ENCODE data around the gene TEKT5. TPM values are rescaled to one million over a fixed set of nuclear protein-coding genes. Genes with fewer than 3 reads are reported as not detected.

TEKT5 gene
- total and polyA plus RNA-seq, 4 experiments from 2014 or later: not detected

DNA sequence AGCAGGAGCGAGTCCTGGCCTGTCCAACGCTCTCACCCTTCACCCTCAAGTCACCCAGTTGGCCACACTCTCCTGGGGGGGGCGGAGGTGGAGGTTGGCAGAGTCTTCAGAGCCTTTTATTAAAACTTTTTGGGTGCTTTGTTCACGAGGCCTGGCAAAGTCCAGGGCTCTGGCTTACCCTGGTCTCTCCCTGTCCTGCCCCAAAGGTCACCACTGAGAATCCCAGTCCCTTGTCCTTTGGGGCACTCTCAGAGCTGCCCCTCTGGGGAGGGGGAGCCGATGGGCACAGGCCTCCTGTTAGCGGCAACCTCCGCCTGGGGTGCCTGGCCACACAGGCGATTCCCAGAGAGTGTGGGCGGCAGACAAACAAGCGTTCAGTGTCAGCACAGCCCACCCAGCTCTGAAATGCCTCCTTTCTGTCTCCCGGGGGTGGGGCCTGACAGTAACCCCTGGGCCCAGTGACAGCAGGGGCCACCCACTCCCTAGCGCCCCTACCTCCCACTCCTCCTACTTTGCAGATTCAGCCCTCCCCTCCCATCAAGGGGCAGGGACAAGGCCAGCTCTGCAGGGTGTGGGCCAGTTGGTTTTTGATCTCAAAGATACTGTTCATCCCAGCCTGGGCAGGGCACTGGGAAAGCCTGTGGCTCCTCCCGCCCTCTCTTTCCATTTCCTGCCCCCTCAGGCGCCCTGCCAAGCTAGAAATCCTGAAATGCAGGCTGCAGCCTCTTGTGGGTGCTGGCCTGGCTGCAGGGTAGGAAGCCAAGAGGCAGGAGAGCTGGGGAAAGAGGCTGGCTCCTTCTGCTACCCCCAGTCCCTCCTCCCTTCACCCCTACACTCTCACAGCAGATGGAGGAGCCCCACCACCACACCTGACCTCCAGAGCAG is 77.7 kb downstream of the TEKT5 start:
- no peaks in the 10 kb centered on the region for H3K36me3 ChIP-seq (ENCODE audit: insufficient read depth, low read length)
- Mint-ChIP-seq H3K9me3 (peaks cover 0 to 4% (median 0%) of the 10 kb centered on the region in 8 donors), H3K4me3 (no peak overlapping the region), H3K27me3 (peaks cover 8 to 25% of the 10 kb centered on the region in 2 donors), H3K27ac (no peak overlapping the region), H3K4me1 (no peaks in the 10 kb centered on the region), H3K36me3 (no peaks in the 10 kb centered on the region)
- no peak overlapping the region for H3K27ac ChIP-seq (ENCODE audit: low read depth, low read length)
- intact Hi-C loops (cut with micrococcal nuclease): no loop called here
- POLR2A ChIA-PET (ENCODE audit: partially characterized antibody): no interaction called here
- DNase-seq: no peak
- no peaks in the 10 kb centered on the region for H3K9me3 ChIP-seq (ENCODE audit: control insufficient read depth in 1 of 2, low read length in 2 of 2)
- H3K4me1 ChIP-seq (ENCODE audit: insufficient read depth, low read length): no peaks in the 10 kb centered on the region
- H3K4me3 ChIP-seq (ENCODE audit: low read length in 2 of 2): no peak overlapping the region
- CTCF ChIA-PET (ENCODE audit: partially characterized antibody): no interaction called here
- H3K27me3 ChIP-seq (ENCODE audit: insufficient read depth, low read length): no peaks in the 10 kb centered on the region

GRCh38 chr16:10616419-10616755 is 78.3 kb downstream of the TEKT5 start:
- Histone ChIP-seq H3K27me3 (ENCODE audit: insufficient read depth, low read length) (no peaks in the 10 kb centered on the region), H3K9me3 (ENCODE audit: control insufficient read depth in 1 of 2, low read length in 2 of 2) (no peaks in the 10 kb centered on the region), H3K4me3 (ENCODE audit: low read length in 2 of 2) (no peak overlapping the region), H3K27ac (ENCODE audit: low read depth, low read length) (no peak overlapping the region), H3K36me3 (ENCODE audit: insufficient read depth, low read length) (no peaks in the 10 kb centered on the region), H3K4me1 (ENCODE audit: insufficient read depth, low read length) (no peaks in the 10 kb centered on the region)
- Mint-ChIP-seq H3K9me3 (peaks cover 0 to 4% (median 0%) of the 10 kb centered on the region in 8 donors), H3K4me1 (no peaks in the 10 kb centered on the region), H3K36me3 (no peaks in the 10 kb centered on the region), H3K27me3 (peaks cover 8 to 25% of the 10 kb centered on the region in 2 donors), H3K27ac (no peak overlapping the region), H3K4me3 (no peak overlapping the region)
- POLR2A ChIA-PET (ENCODE audit: partially characterized antibody): no interaction called here
- DNase-seq: no peak
- intact Hi-C loops (cut with micrococcal nuclease): no loop called here
- CTCF ChIA-PET (ENCODE audit: partially characterized antibody): no interaction called here

DNA sequence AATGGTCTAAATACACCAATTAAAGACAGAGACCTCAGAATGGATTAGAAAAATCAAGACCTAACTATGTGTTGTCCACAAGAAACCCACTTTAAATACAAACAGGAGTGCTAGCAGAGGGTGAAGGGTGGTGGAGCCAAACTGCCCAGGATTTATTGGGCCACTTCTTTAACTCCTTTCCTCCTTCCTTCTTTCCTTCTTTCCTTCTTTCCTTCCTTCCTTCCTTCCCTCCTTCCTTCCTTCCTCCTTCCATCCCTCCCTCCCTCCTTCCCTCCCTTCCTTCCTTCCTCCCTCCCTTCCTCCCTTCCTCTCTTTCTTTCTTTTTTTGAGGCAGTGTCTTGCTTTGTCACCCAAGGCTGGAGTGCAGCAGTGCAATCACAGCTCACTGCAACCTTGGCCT is 80.0 kb downstream of the TEKT5 start:
- Histone ChIP-seq H3K4me3 (ENCODE audit: low read length in 2 of 2) (no peak overlapping the region), H3K4me1 (ENCODE audit: insufficient read depth, low read length) (no peaks in the 10 kb centered on the region), H3K9me3 (ENCODE audit: control insufficient read depth in 1 of 2, low read length in 2 of 2) (no peaks in the 10 kb centered on the region), H3K36me3 (ENCODE audit: insufficient read depth, low read length) (no peaks in the 10 kb centered on the region), H3K27ac (ENCODE audit: low read depth, low read length) (no peak overlapping the region), H3K27me3 (ENCODE audit: insufficient read depth, low read length) (no peaks in the 10 kb centered on the region)
- DNase-seq: no peak
- ChIA-PET POLR2A (ENCODE audit: partially characterized antibody) (no interaction called here), CTCF (ENCODE audit: partially characterized antibody) (no interaction called here)
- intact Hi-C loops (cut with micrococcal nuclease): no loop called here
- Mint-ChIP-seq H3K36me3 (no peaks in the 10 kb centered on the region), H3K4me1 (no peaks in the 10 kb centered on the region), H3K9me3 (peaks cover 0 to 4% (median 0%) of the 10 kb centered on the region in 8 donors), H3K27me3 (peaks cover 5 to 19% of the 10 kb centered on the region in 2 donors), H3K27ac (no peak overlapping the region), H3K4me3 (no peak overlapping the region)

DNA sequence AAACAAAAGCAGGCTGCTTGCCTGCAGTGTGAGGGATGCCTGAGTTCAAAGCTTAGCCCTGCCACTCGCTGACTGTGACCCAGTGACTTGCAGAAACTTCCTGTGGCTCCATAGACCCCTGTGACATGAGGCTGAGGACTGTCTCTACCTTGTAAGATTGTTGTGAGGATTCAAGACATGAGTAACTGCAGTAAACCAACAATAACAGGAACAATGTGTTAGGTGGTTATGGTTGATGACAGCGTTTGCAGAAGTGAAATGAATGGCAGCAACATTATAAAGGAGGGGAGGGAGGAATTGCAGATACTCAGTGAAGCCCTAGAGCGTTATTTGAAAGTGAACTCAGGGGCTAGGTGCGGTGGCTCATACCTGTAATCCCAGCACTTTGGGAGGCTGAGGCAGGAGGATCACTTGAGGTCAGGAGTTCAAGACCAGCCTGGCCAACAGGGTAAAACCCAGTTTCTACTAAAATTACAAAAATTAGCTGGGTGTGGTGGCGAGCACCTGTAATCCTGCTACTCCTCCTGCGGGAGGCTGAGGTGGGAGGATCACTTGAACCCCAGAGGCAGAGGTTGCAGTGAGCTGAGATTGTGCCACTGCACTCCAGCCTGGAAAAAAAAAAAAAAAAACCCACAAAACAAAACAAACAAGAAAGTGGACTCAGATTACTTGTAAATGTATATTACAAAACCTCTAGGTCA is 80.8 kb downstream of the TEKT5 start:
- CTCF ChIA-PET (ENCODE audit: partially characterized antibody): no interaction called here
- Histone ChIP-seq H3K9me3 (ENCODE audit: control insufficient read depth in 1 of 2, low read length in 2 of 2) (no peaks in the 10 kb centered on the region), H3K4me3 (ENCODE audit: low read length in 2 of 2) (no peak overlapping the region), H3K36me3 (ENCODE audit: insufficient read depth, low read length) (no peaks in the 10 kb centered on the region), H3K4me1 (ENCODE audit: insufficient read depth, low read length) (no peaks in the 10 kb centered on the region), H3K27me3 (ENCODE audit: insufficient read depth, low read length) (no peaks in the 10 kb centered on the region), H3K27ac (ENCODE audit: low read depth, low read length) (no peak overlapping the region)
- Mint-ChIP-seq H3K36me3 (no peaks in the 10 kb centered on the region), H3K27me3 (peaks cover 5 to 18% of the 10 kb centered on the region in 2 donors), H3K9me3 (peaks cover 0 to 4% (median 0%) of the 10 kb centered on the region in 8 donors), H3K4me3 (no peak overlapping the region), H3K4me1 (no peaks in the 10 kb centered on the region), H3K27ac (no peak overlapping the region)
- DNase-seq: no peak
- POLR2A ChIA-PET (ENCODE audit: partially characterized antibody): no interaction called here
- intact Hi-C loops (cut with micrococcal nuclease): no loop called here

DNA sequence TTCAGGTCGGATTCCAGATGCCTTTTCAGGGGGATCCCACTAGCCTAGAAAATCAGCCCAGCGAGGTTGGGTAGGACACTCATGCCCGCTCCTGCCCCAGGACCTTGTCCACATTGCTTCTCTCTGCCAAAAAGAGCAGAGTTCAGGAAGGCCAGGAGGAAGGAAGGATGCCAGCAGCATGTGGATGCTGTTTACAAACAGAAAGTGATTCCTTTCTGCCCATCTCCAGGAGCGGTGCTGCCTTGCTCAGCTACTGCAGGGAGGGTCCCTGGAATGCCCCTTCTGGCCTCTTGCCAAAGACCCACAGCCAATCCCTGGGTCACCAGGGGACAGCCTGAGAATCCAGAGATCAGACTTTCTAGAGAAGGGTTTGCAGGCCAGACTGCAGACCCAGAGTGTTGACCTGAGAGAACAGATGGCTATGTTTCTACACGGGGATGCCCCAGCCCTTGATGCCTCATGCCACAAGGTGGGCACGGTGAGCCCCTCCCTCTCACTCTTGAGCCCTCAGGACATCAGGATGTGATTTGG is 82.0 kb downstream of the TEKT5 start:
- Mint-ChIP-seq H3K4me3 (no peak overlapping the region), H3K9me3 (peaks cover 0 to 2% (median 0%) of the 10 kb centered on the region in 8 donors), H3K27me3 (peaks cover 5 to 8% of the 10 kb centered on the region in 2 donors), H3K36me3 (no peaks in the 10 kb centered on the region), H3K4me1 (no peaks in the 10 kb centered on the region), H3K27ac (no peak overlapping the region)
- H3K27me3 ChIP-seq (ENCODE audit: insufficient read depth, low read length): no peaks in the 10 kb centered on the region
- no peak overlapping the region for H3K4me3 ChIP-seq (ENCODE audit: low read length in 2 of 2)
- H3K9me3 ChIP-seq (ENCODE audit: control insufficient read depth in 1 of 2, low read length in 2 of 2): no peaks in the 10 kb centered on the region
- intact Hi-C loops (cut with micrococcal nuclease): no loop called here
- H3K36me3 ChIP-seq (ENCODE audit: insufficient read depth, low read length): no peaks in the 10 kb centered on the region
- no peak overlapping the region for H3K27ac ChIP-seq (ENCODE audit: low read depth, low read length)
- ChIA-PET CTCF (ENCODE audit: partially characterized antibody) (no interaction called here), POLR2A (ENCODE audit: partially characterized antibody) (no interaction called here)
- DNase-seq: no peak
- no peaks in the 10 kb centered on the region for H3K4me1 ChIP-seq (ENCODE audit: insufficient read depth, low read length)

- ChIA-PET CTCF (ENCODE audit: partially characterized antibody) (no interaction called here), POLR2A (ENCODE audit: partially characterized antibody) (no interaction called here)
- Histone ChIP-seq H3K4me3 (ENCODE audit: low read length in 2 of 2) (no peak overlapping the region), H3K4me1 (ENCODE audit: insufficient read depth, low read length) (no peaks in the 10 kb centered on the region), H3K9me3 (ENCODE audit: control insufficient read depth in 1 of 2, low read length in 2 of 2) (no peaks in the 10 kb centered on the region), H3K27me3 (ENCODE audit: insufficient read depth, low read length) (no peaks in the 10 kb centered on the region), H3K27ac (ENCODE audit: low read depth, low read length) (no peak overlapping the region), H3K36me3 (ENCODE audit: insufficient read depth, low read length) (no peaks in the 10 kb centered on the region)
- H3K4me3 Mint-ChIP-seq: no peak overlapping the region
- peaks cover 5% of the 10 kb centered on the region in 2 donors for H3K27me3 Mint-ChIP-seq
- H3K4me1 Mint-ChIP-seq: no peaks in the 10 kb centered on the region
- H3K27ac Mint-ChIP-seq: no peak overlapping the region
- intact Hi-C loops (cut with micrococcal nuclease): no loop called here
- H3K9me3 Mint-ChIP-seq: no peaks in the 10 kb centered on the region
- no peak for DNase-seq
- H3K36me3 Mint-ChIP-seq: no peaks in the 10 kb centered on the region
Measured at GRCh38 chr16:10611825-10612342, 82.8 kb downstream of the TEKT5 start.

DNA sequence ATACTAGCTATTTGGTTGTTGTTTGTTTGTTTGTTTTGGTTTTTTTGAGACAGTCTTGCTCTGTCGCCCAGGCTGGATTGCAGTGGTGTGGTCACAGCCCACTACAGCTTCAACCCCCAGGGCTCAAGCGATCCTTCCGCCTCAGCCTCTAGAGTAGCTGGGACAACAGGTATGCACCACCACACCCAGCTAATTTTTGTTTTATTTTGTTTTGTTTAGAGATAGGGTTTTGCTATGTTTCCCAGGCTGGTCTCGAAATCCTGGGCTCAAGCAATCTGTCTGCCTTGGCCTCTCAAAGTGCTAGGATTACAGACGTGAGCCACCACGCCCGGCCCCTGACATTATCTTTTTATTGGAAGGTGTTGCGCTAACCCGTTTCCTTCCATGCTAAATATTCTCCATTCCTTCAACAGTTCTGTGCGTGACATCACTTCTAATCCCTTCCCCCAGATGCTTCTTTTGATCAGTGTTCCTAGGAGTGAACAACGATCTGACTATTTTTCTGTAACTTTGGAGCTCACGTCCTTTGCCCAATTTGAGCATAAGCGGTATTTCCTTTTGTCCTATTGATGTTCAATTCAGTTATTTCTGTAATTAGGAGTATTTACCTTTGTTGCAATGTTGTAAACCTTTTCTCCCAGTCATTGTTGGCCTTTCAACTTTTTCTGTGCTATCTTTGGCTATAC is 84.1 kb downstream of the TEKT5 start:
- Mint-ChIP-seq H3K27ac (no peak overlapping the region), H3K36me3 (no peaks in the 10 kb centered on the region), H3K27me3 (peaks cover 5 to 9% of the 10 kb centered on the region in 2 donors), H3K4me1 (no peaks in the 10 kb centered on the region), H3K9me3 (no peaks in the 10 kb centered on the region), H3K4me3 (no peak overlapping the region)
- Histone ChIP-seq H3K27ac (ENCODE audit: low read depth, low read length) (no peak overlapping the region), H3K9me3 (ENCODE audit: control insufficient read depth in 1 of 2, low read length in 2 of 2) (no peaks in the 10 kb centered on the region), H3K27me3 (ENCODE audit: insufficient read depth, low read length) (no peaks in the 10 kb centered on the region), H3K4me3 (ENCODE audit: low read length in 2 of 2) (no peak overlapping the region), H3K36me3 (ENCODE audit: insufficient read depth, low read length) (no peaks in the 10 kb centered on the region), H3K4me1 (ENCODE audit: insufficient read depth, low read length) (no peaks in the 10 kb centered on the region)
- intact Hi-C loops (cut with micrococcal nuclease): no loop called here
- ChIA-PET POLR2A (ENCODE audit: partially characterized antibody) (no interaction called here), CTCF (ENCODE audit: partially characterized antibody) (no interaction called here)
- no peak for DNase-seq

All from CD4-positive, alpha-beta memory T cell (primary cell).